Measurements from ENCODE around the gene MRPS10. TPM values are rescaled to one million over a fixed set of nuclear protein-coding genes. Genes with fewer than 3 reads are reported as not detected.

MRPS10 gene
- total RNA-seq (2014; rRNA removed; shearing (Covaris generic)), result 95.7 and 99.2 TPM in 2 replicates

GRCh38 chr6:42217519-42218367 is at the start of gene MRPS10:
Gene MRPS10, minus strand, starts transcription at chr6:42217861. Its CDS starts 12 bp downstream, at chr6:42217849.
- DNase-seq (ENCODE audit: low read depth), result peak; percentile 96

- no peak for DNase-seq (ENCODE audit: low read depth)
These were observed 48.9 kb upstream of the MRPS10 start for GRCh38 chr6:42266538-42266937.

GRCh38 chr6:42264852-42265390 is 47.3 kb upstream of the MRPS10 start:
- no peak for DNase-seq (ENCODE audit: low read depth)

- DNase-seq (ENCODE audit: low read depth), result no peak
These were observed 46.6 kb upstream of the MRPS10 start for GRCh38 chr6:42264162-42264851.

GRCh38 chr6:42263165-42263728 is 45.6 kb upstream of the MRPS10 start:
- DNase-seq (ENCODE audit: low read depth), result no peak

GRCh38 chr6:42260972-42261371 is 43.3 kb upstream of the MRPS10 start:
- peak; percentile 32 for DNase-seq (ENCODE audit: low read depth)

DNA sequence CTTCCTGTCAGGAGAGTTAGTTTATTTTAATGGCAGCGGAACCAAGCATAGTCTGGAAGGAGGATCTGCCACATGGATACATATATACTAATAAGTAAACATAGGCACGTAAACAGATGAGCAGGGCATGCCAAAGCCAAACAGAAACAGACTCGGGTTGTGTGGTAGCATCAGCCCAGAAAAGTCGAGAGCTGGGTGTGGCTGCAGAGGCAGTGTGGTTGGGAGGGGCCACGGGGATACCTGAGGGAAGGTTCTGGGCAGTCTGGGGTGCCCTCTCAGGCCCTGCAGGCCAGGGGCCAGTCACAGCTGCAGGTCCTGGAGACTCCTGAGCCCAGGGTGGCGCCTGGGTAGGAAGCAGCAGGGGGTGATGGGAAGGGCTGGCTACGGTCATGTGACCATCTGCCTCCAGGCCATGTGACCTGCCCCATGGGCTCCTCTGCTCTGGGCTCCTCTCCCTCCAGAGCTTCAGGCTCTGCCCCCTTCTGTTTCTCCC is 42.8 kb upstream of the MRPS10 start:
- no peak for DNase-seq (ENCODE audit: low read depth)

- DNase-seq (ENCODE audit: low read depth), result no peak
These were observed 42.3 kb upstream of the MRPS10 start for GRCh38 chr6:42259841-42260395.

DNA sequence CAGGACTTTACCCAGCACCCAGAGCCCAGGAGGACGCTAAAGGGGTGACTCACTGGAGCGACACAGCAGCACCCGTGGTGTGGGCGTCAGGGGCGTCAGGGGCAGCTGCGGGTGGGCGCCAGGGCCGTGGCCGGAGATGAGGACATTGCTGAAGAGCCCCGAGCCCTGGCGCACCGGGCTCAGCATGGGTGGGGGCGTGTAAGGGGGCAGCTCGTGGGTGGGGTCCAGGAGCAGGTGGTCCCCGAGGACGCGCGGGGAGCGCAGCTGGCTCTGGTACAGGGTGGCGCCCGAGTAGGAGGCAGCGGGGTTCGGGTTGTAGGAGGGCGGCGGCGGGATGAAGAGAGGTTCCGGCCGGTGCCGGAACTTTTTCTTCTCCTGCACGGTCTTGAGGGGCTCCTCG is 41.6 kb upstream of the MRPS10 start:
- DNase-seq (ENCODE audit: low read depth), result no peak

DNA sequence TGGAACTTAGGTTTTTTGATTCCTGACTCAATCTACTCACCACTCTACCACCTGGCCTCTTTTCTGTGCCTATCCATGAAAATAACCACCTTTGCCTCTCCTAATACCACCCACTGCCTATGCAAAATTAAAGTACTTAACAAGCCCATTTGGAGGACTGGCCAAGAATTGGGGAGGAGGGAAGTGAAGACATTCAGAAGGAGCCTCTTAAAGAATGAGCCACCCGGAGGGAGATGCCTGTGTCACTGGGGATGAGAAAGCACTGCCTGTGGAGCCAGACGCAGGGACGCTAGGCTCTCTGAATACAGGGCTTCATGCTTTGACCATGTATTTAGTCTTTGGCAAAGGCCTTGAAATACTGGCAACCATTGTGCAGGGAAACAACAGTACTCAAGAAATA is 40.0 kb upstream of the MRPS10 start:
- DNase-seq (ENCODE audit: low read depth), result no peak

- DNase-seq (ENCODE audit: low read depth), result no peak
These were observed 39.4 kb upstream of the MRPS10 start for GRCh38 chr6:42257063-42257462.

- DNase-seq (ENCODE audit: low read depth), result no peak
These were observed 37.4 kb upstream of the MRPS10 start for GRCh38 chr6:42255050-42255449.

DNA sequence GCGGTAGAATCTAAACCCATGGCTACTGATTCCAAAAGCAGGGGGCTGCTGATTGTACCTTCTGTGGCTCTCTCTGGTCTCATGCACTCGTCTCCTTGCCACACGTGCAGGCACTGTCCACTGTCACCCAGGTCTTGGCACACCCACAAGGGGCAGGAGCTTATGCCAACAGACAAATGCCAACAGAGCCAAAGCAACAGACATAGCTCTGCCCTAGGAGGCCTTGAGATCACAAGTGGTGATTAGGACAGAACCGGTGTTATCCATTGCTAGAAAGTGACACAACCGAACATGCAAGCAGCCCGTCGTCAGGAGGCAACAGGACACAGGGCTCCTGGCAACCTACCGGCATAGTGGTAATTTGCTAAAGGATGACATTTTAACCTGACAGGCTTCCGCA is 36.8 kb upstream of the MRPS10 start:
- DNase-seq (ENCODE audit: low read depth), result no peak

DNA sequence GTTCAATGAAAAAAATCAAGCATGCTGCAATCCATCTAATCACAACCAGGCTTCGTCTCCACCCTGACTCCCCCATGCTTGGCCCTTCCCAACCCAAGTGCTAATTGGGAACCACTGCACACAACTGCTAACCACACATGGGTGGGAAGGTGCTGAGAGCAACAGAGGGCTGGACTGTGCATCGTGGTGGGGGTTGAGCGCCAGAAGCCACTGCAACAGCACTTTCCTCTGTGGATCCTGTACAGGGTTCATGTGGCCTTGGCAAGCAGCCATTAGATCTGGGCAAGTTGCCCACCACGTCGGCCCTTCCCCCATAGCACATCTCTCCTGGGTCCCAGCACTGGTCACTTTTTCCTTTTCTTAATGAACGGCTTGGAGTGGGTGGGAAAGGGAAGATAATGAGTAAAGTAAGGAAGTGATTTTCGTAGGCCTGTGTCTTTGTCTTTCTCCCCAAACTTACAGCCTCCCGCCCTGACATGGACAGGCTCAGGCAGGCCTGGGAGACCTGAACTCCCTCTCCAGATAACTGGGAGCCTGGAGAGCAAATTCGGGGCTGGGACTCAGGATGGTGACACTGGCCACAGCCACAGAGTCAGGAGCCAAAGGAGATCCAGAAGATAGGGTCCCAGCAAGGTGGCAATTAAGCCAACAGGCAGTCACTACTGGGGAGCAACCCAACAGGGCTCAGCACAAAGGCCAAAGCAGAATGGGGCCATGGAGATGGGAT is 34.4 kb upstream of the MRPS10 start:
- DNase-seq (ENCODE audit: low read depth), result peak; percentile 35

DNA sequence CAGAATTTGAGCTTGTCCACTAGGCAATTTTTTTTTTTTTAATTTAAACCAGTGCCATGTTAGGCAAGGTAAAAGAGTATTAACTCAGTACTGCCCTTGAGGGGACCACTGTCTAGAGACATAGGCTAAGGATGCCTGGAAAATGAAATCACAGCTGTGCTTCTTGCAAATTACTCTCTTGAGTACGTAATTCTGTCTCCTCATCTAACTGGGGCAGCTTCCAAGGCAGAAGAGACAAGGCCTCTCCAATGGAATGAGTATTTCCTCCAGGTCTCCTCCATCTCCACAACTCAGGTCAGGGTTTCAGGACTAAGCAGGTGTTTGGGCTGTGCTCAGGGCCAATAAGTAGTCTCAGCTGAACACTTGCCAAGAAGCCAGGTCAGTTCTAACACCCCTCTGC is 33.8 kb upstream of the MRPS10 start:
- DNase-seq (ENCODE audit: low read depth), result no peak

DNA sequence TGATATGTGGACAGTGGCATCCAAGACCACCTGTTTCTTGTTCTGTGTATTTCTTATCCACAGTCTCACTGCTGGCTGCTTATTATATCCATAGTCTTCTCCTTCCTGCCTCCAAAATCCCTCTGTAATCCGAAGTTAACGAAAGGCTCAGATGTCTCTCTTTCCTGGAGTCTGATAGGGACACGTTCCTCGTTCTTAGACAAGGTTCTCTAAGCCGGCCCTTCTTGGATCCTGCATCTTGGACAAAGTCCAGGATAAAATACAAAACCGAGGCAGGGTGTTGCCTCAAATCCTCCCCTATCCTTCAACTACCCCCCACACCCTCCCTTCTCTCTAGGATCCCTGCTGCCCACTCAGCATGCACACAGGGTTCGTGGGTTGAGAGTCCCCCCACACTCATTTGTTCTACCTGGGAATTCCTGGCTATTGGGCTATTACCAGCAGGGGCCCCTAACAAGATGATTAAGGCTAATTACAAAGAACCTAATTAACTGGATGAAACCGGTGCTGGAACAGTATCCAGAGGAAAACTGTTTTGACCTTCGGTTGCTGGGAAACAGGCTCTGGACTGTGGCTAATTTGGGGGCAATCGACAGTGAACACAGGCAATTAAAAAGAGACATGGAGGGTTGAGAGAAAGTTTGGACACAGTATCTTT is 32.7 kb upstream of the MRPS10 start:
- no peak for DNase-seq (ENCODE audit: low read depth)

DNA sequence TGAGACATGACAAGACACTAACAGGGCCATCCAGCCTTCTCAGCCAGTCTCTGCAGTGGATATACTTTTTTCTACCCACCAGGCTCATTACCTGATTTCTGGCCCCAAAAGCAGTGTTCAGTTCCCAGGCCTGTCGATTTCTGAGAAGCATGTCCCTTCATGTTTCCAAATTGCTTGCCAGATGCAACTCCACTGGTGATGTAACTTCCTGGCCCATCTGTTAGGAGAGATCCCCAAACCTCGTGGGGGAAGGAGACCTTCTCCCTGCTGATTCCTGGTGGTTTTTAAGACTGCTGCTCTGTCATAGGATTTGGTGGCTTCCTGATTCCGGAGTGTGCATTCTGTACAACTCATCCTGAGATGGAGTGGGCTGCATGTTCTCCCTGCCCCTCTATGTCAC is 31.6 kb upstream of the MRPS10 start:
- DNase-seq (ENCODE audit: low read depth), result no peak

DNA sequence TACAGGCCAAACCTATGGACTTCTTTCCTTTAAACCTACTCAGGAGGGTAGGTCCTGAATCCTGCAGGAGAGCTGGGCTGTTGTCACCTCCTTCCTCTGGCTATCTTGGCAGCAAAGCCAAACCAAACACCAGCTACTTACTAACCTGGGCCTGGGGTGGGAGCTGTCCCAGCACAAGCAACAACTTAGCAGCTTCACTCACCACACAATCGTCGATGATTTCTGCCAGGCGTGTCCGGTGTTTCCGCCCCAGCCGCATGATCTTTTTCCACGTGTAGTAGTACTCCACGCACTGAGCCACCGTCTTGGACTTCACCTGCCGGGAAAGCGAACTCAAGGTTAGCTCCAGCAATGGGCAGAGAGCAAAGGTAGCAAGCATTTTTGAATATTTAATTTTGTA is 25.4 kb upstream of the MRPS10 start:
- no peak for DNase-seq (ENCODE audit: low read depth)

DNA sequence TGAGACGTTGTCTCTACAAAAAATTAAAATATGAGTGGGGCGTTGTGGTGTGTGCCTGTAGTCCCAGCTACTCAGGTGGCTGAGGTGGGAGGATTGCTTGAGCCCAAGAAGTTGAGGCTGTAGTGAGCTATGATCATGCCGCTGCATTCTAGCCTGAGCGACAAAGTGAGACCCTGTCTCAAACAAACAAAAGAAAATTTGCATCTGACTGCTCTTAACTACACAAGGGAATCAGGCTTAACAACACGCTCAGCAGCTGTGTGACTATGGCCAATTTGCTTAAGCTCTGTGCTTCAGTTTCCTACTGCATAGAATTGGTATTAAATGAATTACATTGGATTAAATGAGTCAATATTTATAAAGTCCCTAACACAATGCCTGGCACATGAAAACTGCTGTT is 24.3 kb upstream of the MRPS10 start:
- DNase-seq (ENCODE audit: low read depth), result no peak

- peak; percentile 74 for DNase-seq (ENCODE audit: low read depth)
These were observed 22.2 kb upstream of the MRPS10 start for GRCh38 chr6:42239736-42240375.

All from Daoy (cell line).